Gastroesophageal sphincter (tissue), 3 donors: ENCODE measurements around the gene GAS2L2.

Experiments
- POLR2A ChIP-seq, 2 donors: fragments of 450-650 bp; IDR thresholded peaks; one replicate each; pipeline ENCODE4 v1.6.1; 2017; ENCODE audit warnings: antibody characterized with exemption in 2 of 2, mild to moderate bottlenecking in 2 of 2, moderate library complexity in 1 of 2
- POLR2AphosphoS5 ChIP-seq: sonication (generic); formaldehyde crosslinking; IDR thresholded peaks from one replicate; pipeline ENCODE4 v1.6.1; 2017; ENCODE audit warnings: antibody characterized with exemption
- TF ChIP-seq, protein P1 (sequence below), 4 experiments: fragments of 200-600 bp in 2 of 4; fragments of 450-650 bp in 2 of 4; sonication (generic) in 1 of 4; IDR thresholded peaks; one replicate each; pipeline ENCODE4 v1.5.1; 2017 to 2019; ENCODE audit warnings: antibody characterized with exemption in 4 of 4, mild to moderate bottlenecking in 2 of 4, moderate library complexity in 2 of 4

DNA sequence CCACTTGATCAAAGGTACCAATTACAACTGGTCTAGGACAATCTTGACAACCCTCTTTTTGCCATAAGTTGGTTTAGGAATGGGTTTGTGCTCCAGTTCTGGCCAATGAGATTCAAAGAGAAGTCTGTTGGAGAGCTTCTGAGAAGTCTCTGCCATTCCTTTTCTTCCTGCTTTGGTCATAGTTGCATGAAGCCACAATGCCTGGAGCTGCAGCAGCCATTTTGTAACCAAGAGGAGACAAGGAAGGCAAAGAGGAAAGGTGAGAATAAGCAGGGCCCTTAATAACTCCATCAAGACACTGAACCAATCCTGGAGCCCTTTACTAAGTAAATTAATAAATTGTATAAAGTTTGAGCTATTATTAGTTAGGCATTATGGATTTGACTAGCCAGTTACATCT is 4.2 kb upstream of the GAS2L2 start:
- TF ChIP-seq, protein P1, sequence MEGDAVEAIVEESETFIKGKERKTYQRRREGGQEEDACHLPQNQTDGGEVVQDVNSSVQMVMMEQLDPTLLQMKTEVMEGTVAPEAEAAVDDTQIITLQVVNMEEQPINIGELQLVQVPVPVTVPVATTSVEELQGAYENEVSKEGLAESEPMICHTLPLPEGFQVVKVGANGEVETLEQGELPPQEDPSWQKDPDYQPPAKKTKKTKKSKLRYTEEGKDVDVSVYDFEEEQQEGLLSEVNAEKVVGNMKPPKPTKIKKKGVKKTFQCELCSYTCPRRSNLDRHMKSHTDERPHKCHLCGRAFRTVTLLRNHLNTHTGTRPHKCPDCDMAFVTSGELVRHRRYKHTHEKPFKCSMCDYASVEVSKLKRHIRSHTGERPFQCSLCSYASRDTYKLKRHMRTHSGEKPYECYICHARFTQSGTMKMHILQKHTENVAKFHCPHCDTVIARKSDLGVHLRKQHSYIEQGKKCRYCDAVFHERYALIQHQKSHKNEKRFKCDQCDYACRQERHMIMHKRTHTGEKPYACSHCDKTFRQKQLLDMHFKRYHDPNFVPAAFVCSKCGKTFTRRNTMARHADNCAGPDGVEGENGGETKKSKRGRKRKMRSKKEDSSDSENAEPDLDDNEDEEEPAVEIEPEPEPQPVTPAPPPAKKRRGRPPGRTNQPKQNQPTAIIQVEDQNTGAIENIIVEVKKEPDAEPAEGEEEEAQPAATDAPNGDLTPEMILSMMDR (IDR thresholded peaks at IDR 0.05) = no peak
- TF ChIP-seq POLR2AphosphoS5 (no peak), POLR2A (IDR thresholded peaks at IDR 0.05) (no peak)
